NCI-H748 (cell line): Measurements from ENCODE around the gene SLC6A3.
"Not testable (repeated sequence)": the region's sequence is repeated elsewhere in the genome, so short reads cannot be mapped to it uniquely, and the experiment has no call there.

Experiments
- DNase-seq: peaks from one replicate; lab custom pipeline; 2025; ENCODE audit not compliant: unreplicated experiment; lab: John Stamatoyannopoulos, UW

The SLC6A3 gene

GRCh38 chr5:1375871-1376810 lies 69.1 kb downstream of the SLC6A3 start:
- no peak for DNase-seq

- DNase-seq: no peak
These were observed 70.6 kb downstream of the SLC6A3 start for GRCh38 chr5:1374679-1375055.

GRCh38 chr5:1374030-1374678 lies 71.1 kb downstream of the SLC6A3 start:
- DNase-seq: no peak

GRCh38 chr5:1371972-1372342 lies 73.3 kb downstream of the SLC6A3 start:
- DNase-seq: not testable (repeated sequence)

GRCh38 chr5:1371218-1371971 lies 73.8 kb downstream of the SLC6A3 start:
- DNase-seq: no peak

GRCh38 chr5:1370006-1370405 lies 75.2 kb downstream of the SLC6A3 start:
- DNase-seq: no peak

- DNase-seq: no peak
These were observed 76.5 kb downstream of the SLC6A3 start for GRCh38 chr5:1368756-1369155.

GRCh38 chr5:1368236-1368635 lies 77.0 kb downstream of the SLC6A3 start:
- no peak for DNase-seq

- DNase-seq: no peak
These were observed 78.1 kb downstream of the SLC6A3 start for GRCh38 chr5:1367149-1367548.

GRCh38 chr5:1366514-1366913 lies 78.7 kb downstream of the SLC6A3 start:
- no peak for DNase-seq

- no peak for DNase-seq
These were observed 81.0 kb downstream of the SLC6A3 start for GRCh38 chr5:1364211-1364610.

- no peak for DNase-seq
These were observed 81.7 kb downstream of the SLC6A3 start for GRCh38 chr5:1363581-1363980.

GRCh38 chr5:1363160-1363559 lies 82.1 kb downstream of the SLC6A3 start:
- no peak for DNase-seq

GRCh38 chr5:1362242-1363015 lies 82.8 kb downstream of the SLC6A3 start:
- DNase-seq: no peak

GRCh38 chr5:1360861-1361260 lies 84.4 kb downstream of the SLC6A3 start:
- DNase-seq: no peak

- DNase-seq: not testable (repeated sequence)
These were observed 84.9 kb downstream of the SLC6A3 start for GRCh38 chr5:1360367-1360766.

- no peak for DNase-seq
These were observed 85.5 kb downstream of the SLC6A3 start for GRCh38 chr5:1359713-1360112.

GRCh38 chr5:1359031-1359645 lies 86.1 kb downstream of the SLC6A3 start:
- DNase-seq: no peak

GRCh38 chr5:1358726-1359025 lies 86.6 kb downstream of the SLC6A3 start:
- no peak for DNase-seq

- DNase-seq: no peak
These were observed 87.1 kb downstream of the SLC6A3 start for GRCh38 chr5:1357946-1358725.
